H54 (cell line): ENCODE data around the gene CHAC1.
A peak's percentile ranks its signal among the peaks of the same experiment; 100 is the strongest.

Experiments
- DNase-seq: peaks from one replicate; pipeline ENCODE4 v3.0.0; 2011; ENCODE audit warnings: low spot score, mixed read lengths; ENCODE audit not compliant: insufficient read length
- FAIRE-seq: peaks from 3 replicates; lab custom pipeline; 2011; peaks lifted over from hg19 to GRCh38; lab: Jason Lieb, UNC
- POLR2A ChIP-seq: IDR thresholded peaks from 2 replicates; pipeline ENCODE4 v1.6.1; 2011; ENCODE audit warnings: low read depth, mild to moderate bottlenecking, low read length

The CHAC1 gene

GRCh38 chr15:40984964-40985363 lies 31.7 kb downstream of the CHAC1 start:
- DNase-seq = peak; percentile 82
- peak; percentile 58 for FAIRE-seq

GRCh38 chr15:40985541-40986330 lies 32.5 kb downstream of the CHAC1 start:
- no peak for FAIRE-seq
- DNase-seq = no peak
- no peak for TF ChIP-seq POLR2A

More at GRCh38 chr15:40984964-40985363, 31.7 kb downstream of the CHAC1 start:
- no peak for TF ChIP-seq POLR2A

DNA sequence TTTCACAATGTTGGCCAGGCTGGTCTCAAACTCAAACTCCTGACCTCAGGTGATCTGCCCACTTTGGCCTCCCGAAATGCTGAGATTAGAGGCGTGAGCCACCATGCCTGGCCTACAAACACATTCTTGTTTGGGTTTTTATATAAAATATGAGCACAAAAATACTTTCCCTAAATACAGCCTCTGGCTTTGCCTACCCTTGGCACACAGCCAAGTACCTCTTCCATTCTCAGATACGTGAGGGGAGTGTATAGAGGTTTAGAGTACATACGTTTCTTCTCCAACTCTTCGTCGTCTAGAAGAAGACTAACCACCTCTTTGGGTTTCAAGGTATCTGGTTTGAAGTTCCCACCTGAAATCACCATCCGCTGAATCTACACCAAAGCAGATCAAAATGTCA lies 33.5 kb downstream of the CHAC1 start:
- FAIRE-seq (no peak), DNase-seq (no peak)
- TF ChIP-seq POLR2A = no peak

- no peak for TF ChIP-seq POLR2A
- FAIRE-seq = no peak
- no peak for DNase-seq
Observed at GRCh38 chr15:40988156-40988555, 34.9 kb downstream of the CHAC1 start.

DNA sequence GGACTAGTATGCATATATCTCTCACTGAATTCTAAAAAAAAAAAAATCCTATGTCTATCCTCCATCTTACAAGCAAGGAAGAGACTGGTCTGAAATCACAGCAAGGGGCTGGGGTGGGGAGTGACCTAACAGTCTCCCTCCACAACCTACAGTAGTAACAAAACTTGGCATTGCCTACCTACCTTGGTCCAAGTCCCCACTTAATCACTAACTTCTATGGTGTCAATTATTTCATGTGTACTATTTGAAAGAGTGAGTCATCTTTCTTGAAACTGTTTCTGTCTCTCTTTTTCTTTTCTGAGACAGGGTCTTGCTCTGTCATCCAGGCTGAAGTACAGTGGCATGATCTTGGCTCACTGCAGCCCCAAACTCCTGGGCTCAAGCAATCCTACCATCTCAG lies 36.8 kb downstream of the CHAC1 start:
- FAIRE-seq (no peak), DNase-seq (no peak)
- TF ChIP-seq POLR2A = no peak

DNA sequence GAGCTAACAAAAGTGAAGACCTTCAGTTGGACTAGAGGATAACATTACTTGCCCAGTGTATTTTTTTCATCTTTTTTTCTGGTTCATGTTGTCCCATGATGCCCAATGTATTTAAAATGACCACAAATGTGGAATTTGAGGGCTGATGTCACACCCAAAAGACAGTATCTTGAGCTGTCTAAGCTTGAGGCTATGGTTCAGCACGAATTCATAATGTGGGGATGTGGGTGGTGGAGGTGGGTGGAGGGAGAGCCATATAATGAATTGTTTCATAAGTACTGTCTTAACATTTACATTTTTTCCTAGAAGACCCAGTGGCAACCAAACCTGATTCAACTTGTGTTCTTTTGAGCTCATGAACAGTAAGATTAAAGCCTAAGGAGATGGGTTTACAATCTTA lies 37.5 kb downstream of the CHAC1 start:
- DNase-seq (no peak), FAIRE-seq (no peak)
- TF ChIP-seq POLR2A = no peak

DNA sequence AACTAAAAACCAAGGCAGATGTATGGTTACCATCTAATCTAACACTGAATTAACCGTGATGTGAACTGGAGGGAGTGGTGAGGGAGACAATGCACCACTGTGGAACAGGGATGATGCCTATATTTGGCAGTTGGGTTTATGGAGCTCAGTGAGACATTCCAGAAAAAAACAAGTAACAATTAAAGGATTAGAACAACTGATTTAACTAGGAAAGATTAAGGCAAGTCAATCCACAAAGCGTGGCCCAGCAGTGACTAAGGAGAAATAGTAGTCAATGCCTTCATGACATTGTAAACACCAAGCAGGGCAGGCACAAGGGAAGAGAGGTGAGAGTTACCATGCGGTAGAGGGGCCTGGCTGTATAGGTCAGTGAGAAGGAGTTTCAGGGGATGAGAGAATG lies 38.1 kb downstream of the CHAC1 start:
- FAIRE-seq (no peak), DNase-seq (no peak)

GRCh38 chr15:40992241-40992741 lies 39.0 kb downstream of the CHAC1 start:
- no peak for DNase-seq
- TF ChIP-seq POLR2A = no peak
- FAIRE-seq = no peak

More for the DNA sequence above, 38.1 kb downstream of the CHAC1 start:
- TF ChIP-seq POLR2A = no peak

GRCh38 chr15:40992825-40993224 lies 39.6 kb downstream of the CHAC1 start:
- TF ChIP-seq POLR2A = no peak
- no peak for DNase-seq
- FAIRE-seq = no peak

DNA sequence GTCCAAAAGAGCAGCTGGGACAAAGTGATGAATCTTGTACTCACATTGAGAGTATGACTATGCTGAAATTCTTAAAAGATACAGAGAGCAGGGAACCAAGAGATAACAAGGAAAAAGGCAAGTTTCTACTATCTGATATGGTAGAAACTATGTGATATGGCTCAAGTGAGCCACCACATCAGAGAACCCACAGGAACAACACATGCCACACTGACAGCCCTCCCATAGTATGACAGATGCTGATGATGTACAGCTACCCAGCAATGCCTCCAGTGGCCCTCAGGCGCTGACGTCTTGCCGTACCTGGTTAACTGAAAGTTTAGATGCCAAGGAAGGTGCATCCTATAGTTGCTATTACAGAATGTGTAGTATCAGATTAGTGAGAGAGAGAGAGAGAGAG lies 42.4 kb downstream of the CHAC1 start:
- FAIRE-seq = no peak
- no peak for DNase-seq
- TF ChIP-seq POLR2A = no peak

DNA sequence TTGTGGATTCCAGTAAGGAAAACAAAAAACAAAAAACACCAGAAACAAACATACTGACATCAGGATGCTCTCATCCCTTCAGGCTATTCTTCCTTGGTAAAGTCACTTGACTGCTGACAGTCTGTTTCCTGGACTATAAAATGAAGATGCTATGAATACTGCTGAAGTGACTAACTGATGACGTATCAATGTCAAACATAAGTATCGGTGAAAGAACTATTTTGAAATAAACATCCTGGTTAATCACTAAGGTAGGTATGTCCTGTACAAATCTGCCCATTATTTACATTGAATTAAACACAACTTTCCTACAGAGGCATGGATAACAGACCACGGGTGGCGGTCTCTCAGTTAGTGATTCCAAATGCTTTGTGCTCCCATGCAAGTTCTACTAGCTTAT lies 45.9 kb downstream of the CHAC1 start:
- DNase-seq (no peak), FAIRE-seq (peak; percentile 87)
- no peak for TF ChIP-seq POLR2A

DNA sequence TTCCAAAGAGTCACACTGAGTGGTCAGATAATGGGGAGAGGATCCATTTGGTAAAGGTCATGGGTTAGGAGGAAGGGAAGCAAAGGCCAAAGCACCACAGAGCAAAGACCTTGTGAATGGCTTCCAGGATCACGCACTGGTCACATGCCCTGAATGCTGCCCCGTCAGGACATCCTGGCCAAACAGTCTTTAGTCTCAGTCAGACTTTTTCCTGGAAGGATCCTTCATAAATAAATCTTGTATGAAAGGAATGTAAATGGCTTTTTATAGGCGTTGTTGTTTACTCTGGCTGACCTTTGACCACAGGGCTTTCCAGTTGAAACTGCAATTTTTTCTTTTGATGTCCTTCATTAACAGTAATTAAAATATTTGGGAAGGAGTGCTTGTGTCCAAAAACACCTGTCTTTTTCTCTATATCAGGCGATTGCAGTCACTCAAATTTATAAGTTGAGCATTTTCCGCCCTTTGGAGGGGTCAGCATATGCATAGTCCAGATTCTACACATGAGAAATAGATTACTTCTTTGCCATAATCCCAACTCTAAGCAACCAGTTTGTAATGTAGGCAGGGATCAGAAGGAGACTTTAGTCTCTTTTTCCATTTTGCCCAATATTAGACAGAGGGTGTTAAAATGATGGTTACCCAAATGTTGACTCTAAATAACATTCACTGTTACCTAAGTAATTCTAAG lies 48.4 kb downstream of the CHAC1 start:
- no peak for DNase-seq
- no peak for FAIRE-seq

GRCh38 chr15:41004490-41004889 lies 51.2 kb downstream of the CHAC1 start:
- DNase-seq (no peak), FAIRE-seq (no peak)
- no peak for TF ChIP-seq POLR2A

More for the DNA sequence above, 48.4 kb downstream of the CHAC1 start:
- no peak for TF ChIP-seq POLR2A
